Astrocyte (in vitro differentiated cells and primary cell): Measurements from ENCODE around the gene HLF. TPM values are rescaled to one million over a fixed set of nuclear protein-coding genes. Genes with fewer than 3 reads are reported as not detected.

Source experiments
- DNase-seq: peaks from one replicate; pipeline ENCODE4 v3.0.0-alpha.2; 2010; ENCODE audit warnings: low read depth
- FAIRE-seq: peaks from 2 replicates; lab custom pipeline; 2011; peaks lifted over from hg19 to GRCh38; lab: Jason Lieb, UNC
- H2AFZ ChIP-seq: 2 replicates; pipeline ENCODE4 v1.6.0; 2012; ENCODE audit warnings: low read depth, low read length, inconsistent platforms
- H3K27ac ChIP-seq: 2 replicates; pipeline ENCODE4 v1.5.1; 2011; ENCODE audit warnings: low read depth, low read length, inconsistent platforms
- H3K27me3 ChIP-seq: 2 replicates; pipeline ENCODE4 v1.6.0; 2011; ENCODE audit warnings: low read length, inconsistent platforms; ENCODE audit not compliant: insufficient read depth
- H3K36me3 ChIP-seq: 2 replicates; pipeline ENCODE4 v1.5.1; 2011; ENCODE audit warnings: low read length, inconsistent platforms; ENCODE audit not compliant: insufficient read depth
- H3K4me1 ChIP-seq: 2 replicates; pipeline ENCODE4 v1.5.1; 2011; ENCODE audit warnings: low read length, inconsistent platforms; ENCODE audit not compliant: insufficient read depth
- H3K4me2 ChIP-seq: 2 replicates; pipeline ENCODE4 v1.6.0; 2012; ENCODE audit warnings: low read length, inconsistent platforms
- H3K4me3 ChIP-seq: 2 replicates; pipeline ENCODE4 v1.5.1; 2011; ENCODE audit warnings: low read depth, mild to moderate bottlenecking, low read length, inconsistent platforms; ENCODE audit not compliant: insufficient read depth
- H3K79me2 ChIP-seq: 2 replicates; pipeline ENCODE4 v1.6.0; 2012; ENCODE audit warnings: mild to moderate bottlenecking, low read length, inconsistent platforms; ENCODE audit not compliant: insufficient read depth
- H3K9ac ChIP-seq: 2 replicates; pipeline ENCODE4 v1.6.0; 2012; ENCODE audit warnings: mild to moderate bottlenecking, low read length, inconsistent platforms
- H3K9me3 ChIP-seq: 2 replicates; pipeline ENCODE4 v1.5.1; 2012; ENCODE audit warnings: low read depth, mild to moderate bottlenecking, low read length, inconsistent platforms; ENCODE audit not compliant: insufficient read depth
- H4K20me1 ChIP-seq: 2 replicates; pipeline ENCODE4 v1.6.0; 2012; ENCODE audit warnings: low read length, inconsistent platforms; ENCODE audit not compliant: insufficient read depth
- H3K27ac Mint-ChIP-seq: one replicate; pipeline ENCODE4 v1.8.0; 2021; ENCODE audit warnings: mild to moderate bottlenecking, mixed read lengths; ENCODE audit not compliant: unreplicated experiment
- H3K27me3 Mint-ChIP-seq: one replicate; pipeline ENCODE4 v1.8.0; 2021; ENCODE audit warnings: low read depth, mixed read lengths; ENCODE audit not compliant: unreplicated experiment
- H3K36me3 Mint-ChIP-seq: one replicate; pipeline ENCODE4 v1.8.0; 2021; ENCODE audit warnings: low read depth, mixed read lengths; ENCODE audit not compliant: unreplicated experiment
- H3K4me1 Mint-ChIP-seq: one replicate; pipeline ENCODE4 v1.8.0; 2021; ENCODE audit warnings: low read depth, mixed read lengths; ENCODE audit not compliant: unreplicated experiment
- H3K4me3 Mint-ChIP-seq: one replicate; pipeline ENCODE4 v1.8.0; 2021; ENCODE audit warnings: mild to moderate bottlenecking, moderate library complexity, mixed read lengths; ENCODE audit not compliant: unreplicated experiment
- H3K9me3 Mint-ChIP-seq: one replicate; pipeline ENCODE4 v1.8.0; 2021; ENCODE audit warnings: mild to moderate bottlenecking, mixed read lengths; ENCODE audit not compliant: unreplicated experiment
- CTCF ChIP-seq: IDR thresholded peaks from 2 replicates; pipeline ENCODE4 v1.5.1; 2011; ENCODE audit warnings: low read depth, mild to moderate bottlenecking, inconsistent platforms, low read length, moderate library complexity; ENCODE audit not compliant: insufficient read depth
- EZH2 ChIP-seq: IDR thresholded peaks from 2 replicates; pipeline ENCODE4 v1.6.1; 2012; ENCODE audit warnings: mild to moderate bottlenecking, low read length, inconsistent platforms; ENCODE audit not compliant: insufficient read depth
- total RNA-seq: library from RNA; stranded (reverse); gene quantifications from 2 replicates; pipeline ENCODE4 v1.2.1, GENCODE V29; 2021

The HLF gene
- total RNA-seq, 1 donor from 2014 or later, result not detected

GRCh38 chr17:55223524-55223923 is 41.2 kb upstream of the HLF start:
- Histone ChIP-seq H3K27ac (no peak overlapping the region), H3K9ac (no peak overlapping the region), H3K4me2 (no peak overlapping the region), H3K4me1 (no peaks in the 10 kb centered on the region), H3K9me3 (no peaks in the 10 kb centered on the region), H4K20me1 (no peaks in the 10 kb centered on the region), H3K36me3 (no peaks in the 10 kb centered on the region), H3K4me3 (no peak overlapping the region), H2AFZ (no peak overlapping the region), H3K27me3 (no peaks in the 10 kb centered on the region), H3K79me2 (no peaks in the 10 kb centered on the region)
- FAIRE-seq (no peak), DNase-seq (no peak)
- TF ChIP-seq EZH2 (no peak), CTCF (no peak)
- no peak overlapping the region for H3K27ac Mint-ChIP-seq
- H3K27me3 Mint-ChIP-seq, result peaks cover 3% of the 10 kb centered on the region
- no peaks in the 10 kb centered on the region for H3K36me3 Mint-ChIP-seq
- H3K4me1 Mint-ChIP-seq, result no peaks in the 10 kb centered on the region
- H3K4me3 Mint-ChIP-seq, result no peak overlapping the region
- H3K9me3 Mint-ChIP-seq, result no peaks in the 10 kb centered on the region

- H3K79me2 ChIP-seq, result no peaks in the 10 kb centered on the region
- no peaks in the 10 kb centered on the region for H3K4me1 ChIP-seq
- DNase-seq, result no peak
- no peaks in the 10 kb centered on the region for H3K36me3 Mint-ChIP-seq
- peaks cover 5% of the 10 kb centered on the region for H3K27me3 Mint-ChIP-seq
- no peak overlapping the region for H3K4me2 ChIP-seq
- no peaks in the 10 kb centered on the region for H3K9me3 Mint-ChIP-seq
- no peak for TF ChIP-seq CTCF
- no peak for TF ChIP-seq EZH2
- no peaks in the 10 kb centered on the region for H3K4me1 Mint-ChIP-seq
- H2AFZ ChIP-seq, result no peak overlapping the region
- H3K9me3 ChIP-seq, result no peaks in the 10 kb centered on the region
- H3K4me3 Mint-ChIP-seq, result no peak overlapping the region
- FAIRE-seq, result no peak
- H3K27ac Mint-ChIP-seq, result no peak overlapping the region
- no peak overlapping the region for H3K27ac ChIP-seq
- no peaks in the 10 kb centered on the region for H3K36me3 ChIP-seq
- H3K9ac ChIP-seq, result no peak overlapping the region
- H3K27me3 ChIP-seq, result no peaks in the 10 kb centered on the region
- H4K20me1 ChIP-seq, result no peaks in the 10 kb centered on the region
- no peak overlapping the region for H3K4me3 ChIP-seq
Measured at GRCh38 chr17:55224746-55225145, 40.0 kb upstream of the HLF start.

GRCh38 chr17:55225237-55225636 is 39.5 kb upstream of the HLF start:
- no peaks in the 10 kb centered on the region for H3K4me1 Mint-ChIP-seq
- no peak overlapping the region for H3K4me3 Mint-ChIP-seq
- H3K27me3 Mint-ChIP-seq, result peaks cover 5% of the 10 kb centered on the region
- H3K9me3 ChIP-seq, result no peaks in the 10 kb centered on the region
- no peaks in the 10 kb centered on the region for H3K79me2 ChIP-seq
- H3K27me3 ChIP-seq, result no peaks in the 10 kb centered on the region
- no peaks in the 10 kb centered on the region for H3K9me3 Mint-ChIP-seq
- FAIRE-seq (no peak), DNase-seq (no peak)
- H3K4me2 ChIP-seq, result no peak overlapping the region
- H2AFZ ChIP-seq, result no peak overlapping the region
- H4K20me1 ChIP-seq, result no peaks in the 10 kb centered on the region
- TF ChIP-seq EZH2 (no peak), CTCF (no peak)
- no peak overlapping the region for H3K27ac Mint-ChIP-seq
- H3K9ac ChIP-seq, result no peak overlapping the region
- H3K27ac ChIP-seq, result no peak overlapping the region
- H3K36me3 Mint-ChIP-seq, result no peaks in the 10 kb centered on the region
- no peaks in the 10 kb centered on the region for H3K4me1 ChIP-seq
- H3K4me3 ChIP-seq, result no peak overlapping the region
- no peaks in the 10 kb centered on the region for H3K36me3 ChIP-seq
